H9 (cell line): ENCODE results near the gene ENOX1. TPM values are rescaled to one million over a fixed set of nuclear protein-coding genes. Genes with fewer than 3 reads are reported as not detected.

ENCODE experiments used
- DNase-seq: peaks from one replicate; pipeline ENCODE4 v3.0.0-alpha.2; 2017
- H2AFZ ChIP-seq: one replicate; pipeline ENCODE4 v1.6.1; 2013; ENCODE audit warnings: mild to moderate bottlenecking, low read length, control low read depth, moderate library complexity
- H2AK5ac ChIP-seq: 2 replicates; pipeline ENCODE4 v1.6.1; 2013; ENCODE audit warnings: low read length, control low read depth, mixed read lengths; ENCODE audit not compliant: insufficient read length
- H2BK120ac ChIP-seq: one replicate; pipeline ENCODE4 v1.6.1; 2013; ENCODE audit warnings: low read depth, mild to moderate bottlenecking, low read length, control low read depth, inconsistent platforms; ENCODE audit not compliant: poor library complexity, severe bottlenecking
- H2BK12ac ChIP-seq: 2 replicates; pipeline ENCODE4 v1.6.1; 2013; ENCODE audit warnings: low read length, control low read depth, mixed read lengths, low read depth; ENCODE audit not compliant: insufficient read length
- H2BK15ac ChIP-seq: 2 replicates; pipeline ENCODE4 v1.6.1; 2013; ENCODE audit warnings: low read depth, low read length, control low read depth
- H2BK20ac ChIP-seq: one replicate; pipeline ENCODE4 v1.6.1; 2013; ENCODE audit warnings: low read depth, mild to moderate bottlenecking, low read length, control low read depth, inconsistent platforms; ENCODE audit not compliant: poor library complexity, severe bottlenecking
- H2BK5ac ChIP-seq: 2 replicates; pipeline ENCODE4 v1.6.1; 2013; ENCODE audit warnings: low read length, control low read depth, mixed read lengths; ENCODE audit not compliant: insufficient read length
- H3K14ac ChIP-seq: 2 replicates; pipeline ENCODE4 v1.6.1; 2013; ENCODE audit warnings: low read length, control low read depth; ENCODE audit not compliant: insufficient read depth
- H3K18ac ChIP-seq: 2 replicates; pipeline ENCODE4 v1.6.1; 2013; ENCODE audit warnings: low read depth, mild to moderate bottlenecking, mixed read lengths, low read length, control low read depth; ENCODE audit not compliant: insufficient read length
- H3K23ac ChIP-seq: 2 replicates; pipeline ENCODE4 v1.6.1; 2013; ENCODE audit warnings: low read length, control low read depth, mixed read lengths, low read depth; ENCODE audit not compliant: insufficient read length
- H3K23me2 ChIP-seq: 2 replicates; pipeline ENCODE4 v1.6.1; 2013; ENCODE audit warnings: low read depth, mild to moderate bottlenecking, mixed read lengths, low read length, control low read depth; ENCODE audit not compliant: insufficient read length, poor library complexity, severe bottlenecking
- H3K27ac ChIP-seq: 2 replicates; pipeline ENCODE4 v1.5.1; 2013; ENCODE audit warnings: low read length, control low read depth, mixed read lengths, low read depth; ENCODE audit not compliant: insufficient read length
- H3K27me3 ChIP-seq: 2 replicates; pipeline ENCODE4 v1.6.1; 2013; ENCODE audit warnings: low read length, control low read depth, inconsistent platforms; ENCODE audit not compliant: insufficient read depth
- H3K4ac ChIP-seq: 2 replicates; pipeline ENCODE4 v1.6.1; 2013; ENCODE audit warnings: low read depth, mild to moderate bottlenecking, control low read depth, inconsistent platforms, low read length, moderate library complexity
- H3K4me1 ChIP-seq: 2 replicates; pipeline ENCODE4 v1.6.1; 2013; ENCODE audit warnings: low read length, control low read depth, inconsistent platforms; ENCODE audit not compliant: insufficient read depth
- H3K4me2 ChIP-seq: 2 replicates; pipeline ENCODE4 v1.6.1; 2013; ENCODE audit warnings: low read length, control low read depth, mixed read lengths; ENCODE audit not compliant: insufficient read length, insufficient read depth
- H3K56ac ChIP-seq: 2 replicates; pipeline ENCODE4 v1.6.1; 2013; ENCODE audit warnings: low read depth, mild to moderate bottlenecking, mixed read lengths, low read length, control low read depth; ENCODE audit not compliant: insufficient read length
- H3K79me1 ChIP-seq: 2 replicates; pipeline ENCODE4 v1.6.1; 2013; ENCODE audit warnings: low read depth, mild to moderate bottlenecking, moderate library complexity, low read length, control low read depth, inconsistent platforms; ENCODE audit not compliant: insufficient read depth, poor library complexity, severe bottlenecking
- H3K79me2 ChIP-seq: 2 replicates; pipeline ENCODE4 v1.6.1; 2013; ENCODE audit warnings: low read length, control low read depth, inconsistent platforms; ENCODE audit not compliant: insufficient read depth
- H3K9ac ChIP-seq: 2 replicates; pipeline ENCODE4 v1.6.1; 2013; ENCODE audit warnings: low read length, control low read depth, mixed read lengths; ENCODE audit not compliant: insufficient read length; ENCODE audit errors: extremely low read depth
- H3K9me3 ChIP-seq: one replicate; pipeline ENCODE4 v1.6.1; 2013; ENCODE audit warnings: low read depth, low read length, inconsistent platforms; ENCODE audit not compliant: control insufficient read depth
- H3T11ph ChIP-seq: one replicate; pipeline ENCODE4 v1.6.1; 2013; ENCODE audit warnings: mild to moderate bottlenecking, low read length, control low read depth, inconsistent platforms
- H4K20me1 ChIP-seq: one replicate; pipeline ENCODE4 v1.6.1; 2013; ENCODE audit not compliant: control insufficient read depth, insufficient read length, insufficient read depth
- H4K5ac ChIP-seq: 2 replicates; pipeline ENCODE4 v1.6.1; 2013; ENCODE audit warnings: low read depth, mild to moderate bottlenecking, mixed read lengths, low read length, control low read depth; ENCODE audit not compliant: insufficient read length
- H4K8ac ChIP-seq: replicated peaks from 2 replicates; pipeline ENCODE4 v1.6.1; 2013; ENCODE audit warnings: low read length, control low read depth, mixed read lengths, low read depth; ENCODE audit not compliant: insufficient read length
- H4K91ac ChIP-seq: 2 replicates; pipeline ENCODE4 v1.6.1; 2013; ENCODE audit warnings: low read depth, mild to moderate bottlenecking, moderate library complexity, mixed read lengths, low read length, control low read depth; ENCODE audit not compliant: insufficient read length
- H3K27ac Mint-ChIP-seq, 3 experiments: 2 replicates in 2 of 3; 3 replicates in 1 of 3; pipeline ENCODE4 v1.8.0; 2020 to 2021; ENCODE audit warnings: mixed read lengths in 3 of 3, mild to moderate bottlenecking in 1 of 3, moderate library complexity in 1 of 3
- H3K27me3 Mint-ChIP-seq: 2 replicates; pipeline ENCODE4 v1.8.0; 2021; ENCODE audit warnings: low read depth, mild to moderate bottlenecking, moderate library complexity, mixed read lengths
- H3K36me3 Mint-ChIP-seq, 3 experiments: 2 replicates in 2 of 3; 3 replicates in 1 of 3; pipeline ENCODE4 v1.8.0; 2020 to 2021; ENCODE audit warnings: low read depth in 3 of 3, mixed read lengths in 3 of 3; ENCODE audit not compliant: insufficient read depth in 1 of 3
- H3K4me1 Mint-ChIP-seq, 2 experiments: 2 replicates each; pipeline ENCODE4 v1.8.0; 2020; ENCODE audit warnings: mixed read lengths in 2 of 2
- H3K4me3 Mint-ChIP-seq, 2 experiments: 2 replicates in 1 of 2; 3 replicates in 1 of 2; pipeline ENCODE4 v1.8.0; 2020 to 2021; ENCODE audit warnings: mild to moderate bottlenecking in 2 of 2, mixed read lengths in 2 of 2, moderate library complexity in 1 of 2
- H3K9me3 Mint-ChIP-seq, 2 experiments: 2 replicates in 1 of 2; 3 replicates in 1 of 2; pipeline ENCODE4 v1.8.0; 2020; ENCODE audit warnings: mild to moderate bottlenecking in 2 of 2, mixed read lengths in 2 of 2, moderate library complexity in 1 of 2
- CTCF ChIP-seq: fragments of 200-600 bp; sonication (generic); conservative IDR thresholded peaks from 3 replicates; pipeline ENCODE4 v1.8.0; 2021; ENCODE audit warnings: antibody characterized with exemption, mild to moderate bottlenecking
- WGBS: extraction: QIAGEN DNeasy Blood & Tissue Kit; methylation state at CpG from one replicate; pipeline ENCODE4 v1.1.7; 2013; ENCODE audit warnings: missing lambda C conversion rate, low lambda C conversion rate, mixed read lengths; ENCODE audit not compliant: insufficient read length; ENCODE audit errors: extremely low coverage; 5-methylcytosine and 5-hydroxymethylcytosine counted together
- total RNA-seq: library from RNA; stranded (reverse); gene quantifications from 2 replicates; pipeline ENCODE4 v1.2.1, GENCODE V29; 2021

The ENOX1 gene
- total RNA-seq, 1 experiment from 2014 or later, result 0.24 TPM

- H3K4ac ChIP-seq, result no peak overlapping the region
- H3K23me2 ChIP-seq, result no peaks in the 10 kb centered on the region
- no peak overlapping the region for H4K8ac ChIP-seq
- TF ChIP-seq CTCF, result no peak
- H3K79me2 ChIP-seq, result no peaks in the 10 kb centered on the region
- Mint-ChIP-seq H3K9me3 (no peaks in the 10 kb centered on the region), H3K27ac (no peak overlapping the region), H3K4me3 (no peak overlapping the region), H3K4me1 (no peaks in the 10 kb centered on the region), H3K27me3 (peaks cover 33% of the 10 kb centered on the region), H3K36me3 (no peaks in the 10 kb centered on the region)
- no peak overlapping the region for H3K56ac ChIP-seq
- no peak overlapping the region for H2BK5ac ChIP-seq
- no peak overlapping the region for H3K23ac ChIP-seq
- no peak overlapping the region for H3T11ph ChIP-seq
- no peaks in the 10 kb centered on the region for H3K27me3 ChIP-seq
- no CpG with 5 or more reads among the region's 4 CpGs for WGBS
- H2BK120ac ChIP-seq, result no peak overlapping the region
- H3K27ac ChIP-seq, result no peak overlapping the region
- no peak for DNase-seq
- H2BK20ac ChIP-seq, result no peak overlapping the region
- no peak overlapping the region for H3K14ac ChIP-seq
- no peak overlapping the region for H3K18ac ChIP-seq
- H3K79me1 ChIP-seq, result no peaks in the 10 kb centered on the region
- no peak overlapping the region for H4K91ac ChIP-seq
- no peak overlapping the region for H2BK12ac ChIP-seq
- no peaks in the 10 kb centered on the region for H4K20me1 ChIP-seq
- no peaks in the 10 kb centered on the region for H3K4me1 ChIP-seq
- H3K9ac ChIP-seq, result no peak overlapping the region
- no peak overlapping the region for H3K4me2 ChIP-seq
- H2BK15ac ChIP-seq, result no peak overlapping the region
- H3K9me3 ChIP-seq, result no peaks in the 10 kb centered on the region
- no peak overlapping the region for H2AFZ ChIP-seq
- no peak overlapping the region for H4K5ac ChIP-seq
- no peak overlapping the region for H2AK5ac ChIP-seq
These were observed 591.7 kb downstream of the ENOX1 start for GRCh38 chr13:43195112-43195511.
